HepG2 (cell line): ENCODE measurements around the gene CSTF1. TPM values are rescaled to one million over a fixed set of nuclear protein-coding genes. Genes with fewer than 3 reads are reported as not detected.

ENCODE experiments used
- CCDC6 ChIP-seq: sonication (generic); formaldehyde crosslinking; IDR thresholded peaks from 2 replicates; pipeline ENCODE4 v1.8.1; 2022; ENCODE audit warnings: mild to moderate bottlenecking, missing genetic modification reagents, moderate library complexity
- CEBPB ChIP-seq: IDR thresholded peaks from 2 replicates; pipeline ENCODE4 v1.6.1; 2011; ENCODE audit warnings: low read depth, low read length, improper control_type of control experiment, borderline replicate concordance
- GABPB1 ChIP-seq: IDR thresholded peaks from 2 replicates; pipeline ENCODE4 v1.6.1; 2016; ENCODE audit warnings: mild to moderate bottlenecking, missing genetic modification reagents, moderate library complexity, missing compliant biosample characterization
- POGZ ChIP-seq: sonication (generic); formaldehyde crosslinking; IDR thresholded peaks from 2 replicates; pipeline ENCODE4 v1.4.0; 2020; ENCODE audit warnings: mild to moderate bottlenecking, missing genetic modification reagents
- PTBP1 ChIP-seq: fragments of 200-400 bp; formaldehyde crosslinking; IDR thresholded peaks from 2 replicates; pipeline ENCODE4 v1.6.1; 2018; ENCODE audit warnings: low read length, low read depth; ENCODE audit not compliant: poor library complexity, severe bottlenecking
- SAP130 ChIP-seq: IDR thresholded peaks from 2 replicates; pipeline ENCODE4 v1.6.1; 2016; ENCODE audit warnings: low read depth
- SIX4 ChIP-seq: sonication (generic); formaldehyde crosslinking; IDR thresholded peaks from 2 replicates; pipeline ENCODE4 v1.4.0; 2020; ENCODE audit warnings: missing genetic modification reagents
- YEATS2 ChIP-seq: sonication (generic); formaldehyde crosslinking; IDR thresholded peaks from 2 replicates; pipeline ENCODE4 v1.4.0; 2020; ENCODE audit warnings: missing genetic modification reagents, borderline replicate concordance
- ZIK1 ChIP-seq: sonication (generic); formaldehyde crosslinking; IDR thresholded peaks from 2 replicates; pipeline ENCODE4 v1.5.0; 2020; ENCODE audit warnings: mild to moderate bottlenecking, low read depth, missing genetic modification reagents, borderline replicate concordance
- ZKSCAN5 ChIP-seq: sonication (generic); formaldehyde crosslinking; IDR thresholded peaks from 2 replicates; pipeline ENCODE4 v1.5.1; 2020; ENCODE audit warnings: mild to moderate bottlenecking, missing genetic modification reagents
- ZNF225 ChIP-seq: sonication (generic); formaldehyde crosslinking; IDR thresholded peaks from 2 replicates; pipeline ENCODE4 v1.4.0; 2020; ENCODE audit warnings: mild to moderate bottlenecking, missing genetic modification reagents
- polyA plus RNA-seq, 8 experiments: library from polyadenylated mRNA; depleted of rRNA in 3 of 8; stranded (reverse) in 7 of 8; unstranded in 1 of 8; fragments of >200 nt; fragmentation: Illumina TruSeq in 4 of 8; extraction: Trizol in 4 of 8; gene quantifications; 2 replicates each; pipeline versions ENCODE4 v1.2.1 to v1.2.3, GENCODE V29; 2011 to 2016; ENCODE audit warnings: low read depth in 4 of 8, missing spikeins in 1 of 8, mixed read lengths in 1 of 8; ENCODE audit not compliant: insufficient read depth in 1 of 8
- total RNA-seq, 5 experiments: library from RNA; depleted of rRNA; stranded (reverse); fragments of >200 nt; fragmentation: Illumina TruSeq; extraction: Trizol; gene quantifications; 2 replicates each; pipeline ENCODE4 v1.2.3, GENCODE V29; 2016; ENCODE audit warnings: low read depth in 1 of 5
- TF ChIP-seq, protein P1 (sequence below): sonication (generic); formaldehyde crosslinking; IDR thresholded peaks from 2 replicates; pipeline ENCODE4 v1.5.0; 2020; ENCODE audit warnings: mild to moderate bottlenecking, missing genetic modification reagents
- TF ChIP-seq, protein P2 (sequence below): sonication (generic); IDR thresholded peaks from 2 replicates; pipeline ENCODE4 v1.6.1; 2016; ENCODE audit warnings: low read depth, borderline replicate concordance
- TF ChIP-seq, protein P3 (sequence below): sonication (generic); formaldehyde crosslinking; IDR thresholded peaks from 2 replicates; pipeline ENCODE4 v1.4.0; 2020; ENCODE audit warnings: missing genetic modification reagents
- TF ChIP-seq, protein P4 (sequence below): sonication (generic); formaldehyde crosslinking; IDR thresholded peaks from 2 replicates; pipeline ENCODE4 v1.5.1; 2020; ENCODE audit warnings: missing genetic modification reagents, mild to moderate bottlenecking, borderline replicate concordance
- TF ChIP-seq, protein P5 (sequence below): sonication (generic); formaldehyde crosslinking; IDR thresholded peaks from 2 replicates; pipeline ENCODE4 v1.8.0; 2022; ENCODE audit warnings: mild to moderate bottlenecking, missing genetic modification reagents, borderline replicate concordance
- TF ChIP-seq, protein P6 (sequence below): IDR thresholded peaks from 2 replicates; pipeline ENCODE4 v1.6.1; 2012; ENCODE audit warnings: low read length, improper control_type of control experiment
- TF ChIP-seq, protein P7 (sequence below): sonication (generic); formaldehyde crosslinking; IDR thresholded peaks from 2 replicates; pipeline ENCODE4 v1.5.0; 2020; ENCODE audit warnings: missing genetic modification reagents

CSTF1 gene
- total and polyA plus RNA-seq, 2 of the 13 experiments (the other 11 are each of a cell fraction or from before 2014, with no cell fraction given): 70.9 to 100 TPM

DNA sequence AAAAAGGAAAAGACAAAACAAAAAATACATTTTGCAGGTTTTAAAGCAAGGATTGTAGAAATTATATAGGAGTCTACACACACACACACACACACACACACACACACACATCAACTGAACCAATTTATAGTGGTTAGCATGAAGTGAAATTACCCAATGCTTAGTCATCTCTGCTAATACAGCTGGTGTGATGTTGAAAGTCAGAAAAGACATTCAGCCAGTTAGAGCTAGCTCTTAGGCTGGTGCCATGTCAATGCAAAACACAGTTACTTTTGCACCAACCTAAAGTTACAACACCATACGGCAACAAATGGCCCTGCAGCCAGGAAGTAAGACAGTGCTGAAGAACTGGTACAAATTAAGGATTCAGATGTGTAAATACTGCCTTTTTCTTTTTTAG is 18.5 kb upstream of the CSTF1 start (continued):
- TF ChIP-seq, protein P1, sequence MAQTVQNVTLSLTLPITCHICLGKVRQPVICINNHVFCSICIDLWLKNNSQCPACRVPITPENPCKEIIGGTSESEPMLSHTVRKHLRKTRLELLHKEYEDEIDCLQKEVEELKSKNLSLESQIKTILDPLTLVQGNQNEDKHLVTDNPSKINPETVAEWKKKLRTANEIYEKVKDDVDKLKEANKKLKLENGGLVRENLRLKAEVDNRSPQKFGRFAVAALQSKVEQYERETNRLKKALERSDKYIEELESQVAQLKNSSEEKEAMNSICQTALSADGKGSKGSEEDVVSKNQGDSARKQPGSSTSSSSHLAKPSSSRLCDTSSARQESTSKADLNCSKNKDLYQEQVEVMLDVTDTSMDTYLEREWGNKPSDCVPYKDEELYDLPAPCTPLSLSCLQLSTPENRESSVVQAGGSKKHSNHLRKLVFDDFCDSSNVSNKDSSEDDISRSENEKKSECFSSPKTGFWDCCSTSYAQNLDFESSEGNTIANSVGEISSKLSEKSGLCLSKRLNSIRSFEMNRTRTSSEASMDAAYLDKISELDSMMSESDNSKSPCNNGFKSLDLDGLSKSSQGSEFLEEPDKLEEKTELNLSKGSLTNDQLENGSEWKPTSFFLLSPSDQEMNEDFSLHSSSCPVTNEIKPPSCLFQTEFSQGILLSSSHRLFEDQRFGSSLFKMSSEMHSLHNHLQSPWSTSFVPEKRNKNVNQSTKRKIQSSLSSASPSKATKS (CRISPR knock-in tag): no peak
- TF ChIP-seq CCDC6 (CRISPR knock-in tag) (no peak), ZIK1 (CRISPR knock-in tag) (no peak), GABPB1 (CRISPR knock-in tag) (no peak), YEATS2 (CRISPR knock-in tag) (0 out of 2 replicates have a peak, but pooled peaks have one; percentile 22), SIX4 (CRISPR knock-in tag) (no peak), ZNF225 (no peak), CEBPB (peak; percentile 84), POGZ (0 out of 2 replicates have a peak, but pooled peaks have one; percentile 29), ZKSCAN5 (CRISPR knock-in tag) (no peak), PTBP1 (no peak), SAP130 (CRISPR knock-in tag) (peak; percentile 70)
- TF ChIP-seq, protein P2, sequence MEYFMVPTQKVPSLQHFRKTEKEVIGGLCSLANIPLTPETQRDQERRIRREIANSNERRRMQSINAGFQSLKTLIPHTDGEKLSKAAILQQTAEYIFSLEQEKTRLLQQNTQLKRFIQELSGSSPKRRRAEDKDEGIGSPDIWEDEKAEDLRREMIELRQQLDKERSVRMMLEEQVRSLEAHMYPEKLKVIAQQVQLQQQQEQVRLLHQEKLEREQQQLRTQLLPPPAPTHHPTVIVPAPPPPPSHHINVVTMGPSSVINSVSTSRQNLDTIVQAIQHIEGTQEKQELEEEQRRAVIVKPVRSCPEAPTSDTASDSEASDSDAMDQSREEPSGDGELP: peak; percentile 93
- TF ChIP-seq, protein P3, sequence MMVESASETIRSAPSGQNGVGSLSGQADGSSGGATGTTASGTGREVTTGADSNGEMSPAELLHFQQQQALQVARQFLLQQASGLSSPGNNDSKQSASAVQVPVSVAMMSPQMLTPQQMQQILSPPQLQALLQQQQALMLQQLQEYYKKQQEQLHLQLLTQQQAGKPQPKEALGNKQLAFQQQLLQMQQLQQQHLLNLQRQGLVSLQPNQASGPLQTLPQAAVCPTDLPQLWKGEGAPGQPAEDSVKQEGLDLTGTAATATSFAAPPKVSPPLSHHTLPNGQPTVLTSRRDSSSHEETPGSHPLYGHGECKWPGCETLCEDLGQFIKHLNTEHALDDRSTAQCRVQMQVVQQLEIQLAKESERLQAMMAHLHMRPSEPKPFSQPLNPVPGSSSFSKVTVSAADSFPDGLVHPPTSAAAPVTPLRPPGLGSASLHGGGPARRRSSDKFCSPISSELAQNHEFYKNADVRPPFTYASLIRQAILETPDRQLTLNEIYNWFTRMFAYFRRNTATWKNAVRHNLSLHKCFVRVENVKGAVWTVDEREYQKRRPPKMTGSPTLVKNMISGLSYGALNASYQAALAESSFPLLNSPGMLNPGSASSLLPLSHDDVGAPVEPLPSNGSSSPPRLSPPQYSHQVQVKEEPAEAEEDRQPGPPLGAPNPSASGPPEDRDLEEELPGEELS: no peak
- TF ChIP-seq, protein P4, sequence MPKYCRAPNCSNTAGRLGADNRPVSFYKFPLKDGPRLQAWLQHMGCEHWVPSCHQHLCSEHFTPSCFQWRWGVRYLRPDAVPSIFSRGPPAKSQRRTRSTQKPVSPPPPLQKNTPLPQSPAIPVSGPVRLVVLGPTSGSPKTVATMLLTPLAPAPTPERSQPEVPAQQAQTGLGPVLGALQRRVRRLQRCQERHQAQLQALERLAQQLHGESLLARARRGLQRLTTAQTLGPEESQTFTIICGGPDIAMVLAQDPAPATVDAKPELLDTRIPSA (CRISPR knock-in tag): no peak
- TF ChIP-seq, protein P5, sequence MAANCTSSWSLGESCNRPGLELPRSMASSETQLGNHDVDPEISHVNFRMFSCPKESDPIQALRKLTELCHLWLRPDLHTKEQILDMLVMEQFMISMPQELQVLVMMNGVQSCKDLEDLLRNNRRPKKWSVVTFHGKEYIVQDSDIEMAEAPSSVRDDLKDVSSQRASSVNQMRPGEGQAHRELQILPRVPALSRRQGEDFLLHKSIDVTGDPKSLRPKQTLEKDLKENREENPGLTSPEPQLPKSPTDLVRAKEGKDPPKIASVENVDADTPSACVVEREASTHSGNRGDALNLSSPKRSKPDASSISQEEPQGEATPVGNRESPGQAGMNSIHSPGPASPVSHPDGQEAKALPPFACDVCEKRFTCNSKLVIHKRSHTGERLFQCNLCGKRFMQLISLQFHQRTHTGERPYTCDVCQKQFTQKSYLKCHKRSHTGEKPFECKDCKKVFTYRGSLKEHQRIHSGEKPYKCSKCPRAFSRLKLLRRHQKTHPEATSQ (CRISPR knock-in tag): no peak
- TF ChIP-seq, protein P6, sequence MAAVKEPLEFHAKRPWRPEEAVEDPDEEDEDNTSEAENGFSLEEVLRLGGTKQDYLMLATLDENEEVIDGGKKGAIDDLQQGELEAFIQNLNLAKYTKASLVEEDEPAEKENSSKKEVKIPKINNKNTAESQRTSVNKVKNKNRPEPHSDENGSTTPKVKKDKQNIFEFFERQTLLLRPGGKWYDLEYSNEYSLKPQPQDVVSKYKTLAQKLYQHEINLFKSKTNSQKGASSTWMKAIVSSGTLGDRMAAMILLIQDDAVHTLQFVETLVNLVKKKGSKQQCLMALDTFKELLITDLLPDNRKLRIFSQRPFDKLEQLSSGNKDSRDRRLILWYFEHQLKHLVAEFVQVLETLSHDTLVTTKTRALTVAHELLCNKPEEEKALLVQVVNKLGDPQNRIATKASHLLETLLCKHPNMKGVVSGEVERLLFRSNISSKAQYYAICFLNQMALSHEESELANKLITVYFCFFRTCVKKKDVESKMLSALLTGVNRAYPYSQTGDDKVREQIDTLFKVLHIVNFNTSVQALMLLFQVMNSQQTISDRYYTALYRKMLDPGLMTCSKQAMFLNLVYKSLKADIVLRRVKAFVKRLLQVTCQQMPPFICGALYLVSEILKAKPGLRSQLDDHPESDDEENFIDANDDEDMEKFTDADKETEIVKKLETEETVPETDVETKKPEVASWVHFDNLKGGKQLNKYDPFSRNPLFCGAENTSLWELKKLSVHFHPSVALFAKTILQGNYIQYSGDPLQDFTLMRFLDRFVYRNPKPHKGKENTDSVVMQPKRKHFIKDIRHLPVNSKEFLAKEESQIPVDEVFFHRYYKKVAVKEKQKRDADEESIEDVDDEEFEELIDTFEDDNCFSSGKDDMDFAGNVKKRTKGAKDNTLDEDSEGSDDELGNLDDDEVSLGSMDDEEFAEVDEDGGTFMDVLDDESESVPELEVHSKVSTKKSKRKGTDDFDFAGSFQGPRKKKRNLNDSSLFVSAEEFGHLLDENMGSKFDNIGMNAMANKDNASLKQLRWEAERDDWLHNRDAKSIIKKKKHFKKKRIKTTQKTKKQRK: no peak
- TF ChIP-seq, protein P7, sequence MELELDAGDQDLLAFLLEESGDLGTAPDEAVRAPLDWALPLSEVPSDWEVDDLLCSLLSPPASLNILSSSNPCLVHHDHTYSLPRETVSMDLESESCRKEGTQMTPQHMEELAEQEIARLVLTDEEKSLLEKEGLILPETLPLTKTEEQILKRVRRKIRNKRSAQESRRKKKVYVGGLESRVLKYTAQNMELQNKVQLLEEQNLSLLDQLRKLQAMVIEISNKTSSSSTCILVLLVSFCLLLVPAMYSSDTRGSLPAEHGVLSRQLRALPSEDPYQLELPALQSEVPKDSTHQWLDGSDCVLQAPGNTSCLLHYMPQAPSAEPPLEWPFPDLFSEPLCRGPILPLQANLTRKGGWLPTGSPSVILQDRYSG: no peak
